ENCODE measurements around the gene CNOT9. TPM values are rescaled to one million over a fixed set of nuclear protein-coding genes. Genes with fewer than 3 reads are reported as not detected.
"Not testable (repeated sequence)": the region's sequence is repeated elsewhere in the genome, so short reads cannot be mapped to it uniquely, and the experiment has no call there.

CNOT9 gene
- total RNA-seq, 2 donors from 2014 or later = 64.2 to 65.6 TPM

DNA sequence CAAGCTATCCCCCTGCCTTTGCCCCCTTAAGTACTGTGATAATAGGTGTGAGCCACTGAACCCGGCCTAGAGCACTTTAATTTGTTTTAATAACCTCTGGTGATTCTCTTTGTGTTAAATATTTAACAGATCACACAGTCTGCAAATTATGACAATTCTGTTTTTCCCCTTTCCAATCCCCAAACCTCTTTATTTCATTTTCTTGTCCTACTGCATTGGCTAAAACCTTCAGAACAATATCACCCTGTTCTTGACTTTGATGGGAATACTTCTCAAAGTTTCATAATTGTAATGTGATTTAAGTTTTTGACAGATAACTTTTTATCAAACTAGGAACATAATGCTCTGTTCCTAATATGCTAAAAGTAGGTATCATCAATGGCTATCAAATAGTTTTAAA lies 45.0 kb upstream of the CNOT9 start:
- Histone ChIP-seq H3K9ac (ENCODE audit: extremely low read depth, low read length, poor library complexity, severe bottlenecking) (no peak overlapping the region), H3K4me1 (ENCODE audit: control insufficient read depth, insufficient read depth, low read length) (no peaks in the 10 kb centered on the region), H3K9me3 (ENCODE audit: control insufficient read depth, low read length) (peaks cover 31% of the 10 kb centered on the region), H3K27me3 (ENCODE audit: control insufficient read depth, insufficient read depth, low read length, poor library complexity, severe bottlenecking) (no peaks in the 10 kb centered on the region), H3K27ac (ENCODE audit: low read depth, low read length) (no peak overlapping the region), H3K36me3 (ENCODE audit: control insufficient read depth, insufficient read depth, low read length) (peaks cover 63% of the 10 kb centered on the region), H3K4me3 (ENCODE audit: low read length) (no peak overlapping the region)
- no peak overlapping the region for H3K27ac Mint-ChIP-seq
- no peaks in the 10 kb centered on the region for H3K4me1 Mint-ChIP-seq
- peaks cover 61% of the 10 kb centered on the region for H3K36me3 Mint-ChIP-seq (ENCODE audit: low read depth)
- no peak overlapping the region for H3K4me3 Mint-ChIP-seq
- no peak for TF ChIP-seq CTCF (conservative IDR thresholded peaks at IDR 0.05)
- WGBS, 2 experiments (ENCODE audit: insufficient coverage in 1 of 2, insufficient read length in 1 of 2) = 100% methylated on average over 1 of the region's 1 CpG; no CpG with 5 or more reads in 1 of the 2 experiments
- no peak for DNase-seq
- H3K27me3 Mint-ChIP-seq (ENCODE audit: insufficient read depth) = no peaks in the 10 kb centered on the region
- H3K9me3 Mint-ChIP-seq = peaks cover 20% of the 10 kb centered on the region

DNA sequence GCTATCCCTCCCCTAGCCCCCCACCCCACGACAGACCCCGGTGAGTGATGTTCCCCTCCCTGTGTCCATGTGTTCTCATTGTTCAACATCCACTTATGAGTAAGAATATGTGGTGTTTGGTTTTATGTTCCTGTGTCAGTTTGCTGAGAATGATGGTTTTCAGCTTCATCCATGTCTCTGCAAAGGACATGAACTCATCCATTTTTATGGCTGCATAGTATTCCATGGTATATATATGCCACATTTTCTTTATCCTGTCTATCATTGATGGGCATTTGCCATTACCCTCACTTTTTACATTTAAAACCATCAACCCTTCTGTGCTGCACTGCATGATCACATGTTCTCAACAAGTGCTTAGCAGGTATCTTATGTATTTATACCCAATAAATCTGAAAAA lies 40.2 kb upstream of the CNOT9 start:
- H3K27ac Mint-ChIP-seq; H3K4me3 ChIP-seq (ENCODE audit: low read length); H3K4me1 ChIP-seq (ENCODE audit: control insufficient read depth, insufficient read depth, low read length); H3K27me3 ChIP-seq (ENCODE audit: control insufficient read depth, insufficient read depth, low read length, poor library complexity, severe bottlenecking); H3K27ac ChIP-seq (ENCODE audit: low read depth, low read length); H3K4me1 Mint-ChIP-seq; H3K4me3 Mint-ChIP-seq; DNase-seq; H3K27me3 Mint-ChIP-seq (ENCODE audit: insufficient read depth); H3K9ac ChIP-seq (ENCODE audit: extremely low read depth, low read length, poor library complexity, severe bottlenecking): not testable (repeated sequence)
- H3K9me3 Mint-ChIP-seq = peaks cover 22% of the 10 kb centered on the region
- peaks cover 82% of the 10 kb centered on the region for H3K36me3 Mint-ChIP-seq (ENCODE audit: low read depth)
- peaks cover 80% of the 10 kb centered on the region for H3K36me3 ChIP-seq (ENCODE audit: control insufficient read depth, insufficient read depth, low read length)
- peaks cover 29% of the 10 kb centered on the region for H3K9me3 ChIP-seq (ENCODE audit: control insufficient read depth, low read length)
- 100% methylated on average over 1 of the region's 2 CpGs; no CpG with 5 or more reads in 1 of the 2 experiments for WGBS, 2 experiments (ENCODE audit: insufficient coverage in 1 of 2, insufficient read length in 1 of 2)

- no peak for TF ChIP-seq CTCF (conservative IDR thresholded peaks at IDR 0.05)
- Mint-ChIP-seq H3K27me3 (ENCODE audit: insufficient read depth) (no peaks in the 10 kb centered on the region), H3K36me3 (ENCODE audit: low read depth) (peaks cover 68% of the 10 kb centered on the region), H3K27ac (no peak overlapping the region), H3K4me3 (no peak overlapping the region), H3K4me1 (no peaks in the 10 kb centered on the region), H3K9me3 (peaks cover 12% of the 10 kb centered on the region)
- WGBS, 2 experiments (ENCODE audit: insufficient coverage in 1 of 2, insufficient read length in 1 of 2) = 95 to 100% methylated on average over 2 of the region's 2 CpGs
- Histone ChIP-seq H3K9ac (ENCODE audit: extremely low read depth, low read length, poor library complexity, severe bottlenecking) (no peak overlapping the region), H3K4me1 (ENCODE audit: control insufficient read depth, insufficient read depth, low read length) (no peaks in the 10 kb centered on the region), H3K4me3 (ENCODE audit: low read length) (no peak overlapping the region), H3K9me3 (ENCODE audit: control insufficient read depth, low read length) (peaks cover 15% of the 10 kb centered on the region), H3K27ac (ENCODE audit: low read depth, low read length) (no peak overlapping the region), H3K27me3 (ENCODE audit: control insufficient read depth, insufficient read depth, low read length, poor library complexity, severe bottlenecking) (no peaks in the 10 kb centered on the region), H3K36me3 (ENCODE audit: control insufficient read depth, insufficient read depth, low read length) (peaks cover 73% of the 10 kb centered on the region)
- no peak for DNase-seq
These were observed 38.6 kb upstream of the CNOT9 start for GRCh38 chr2:218529990-218530389.
